NCI-H524 (cell line): ENCODE results near the gene TDG.
A peak's percentile ranks its signal among the peaks of the same experiment; 100 is the strongest.
"Not testable (repeated sequence)": the region's sequence is repeated elsewhere in the genome, so short reads cannot be mapped to it uniquely, and the experiment has no call there.

ENCODE experiments used
- DNase-seq, 2 experiments: peaks; one replicate each; lab custom pipeline; 2025; lab: John Stamatoyannopoulos, UW

The TDG gene

DNA sequence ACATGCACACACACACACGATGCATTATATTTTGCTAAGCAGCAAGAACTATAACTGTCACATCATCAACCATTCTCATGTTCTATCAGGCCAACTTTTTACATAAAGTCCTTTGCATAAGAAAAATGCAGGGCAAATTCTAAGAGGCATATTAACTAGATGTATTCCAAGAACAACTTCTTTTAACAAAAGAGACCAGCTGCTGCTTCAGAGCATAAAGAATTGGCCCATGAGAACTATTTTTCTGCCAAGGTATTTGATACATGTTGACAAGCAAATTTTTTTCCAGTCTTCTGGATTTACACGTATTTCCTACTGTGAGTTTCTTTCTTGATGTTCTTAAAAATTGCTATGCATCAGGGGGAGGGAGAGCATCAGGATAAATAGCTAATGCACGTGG lies 57.1 kb downstream of the TDG start:
- DNase-seq, result no peak

DNA sequence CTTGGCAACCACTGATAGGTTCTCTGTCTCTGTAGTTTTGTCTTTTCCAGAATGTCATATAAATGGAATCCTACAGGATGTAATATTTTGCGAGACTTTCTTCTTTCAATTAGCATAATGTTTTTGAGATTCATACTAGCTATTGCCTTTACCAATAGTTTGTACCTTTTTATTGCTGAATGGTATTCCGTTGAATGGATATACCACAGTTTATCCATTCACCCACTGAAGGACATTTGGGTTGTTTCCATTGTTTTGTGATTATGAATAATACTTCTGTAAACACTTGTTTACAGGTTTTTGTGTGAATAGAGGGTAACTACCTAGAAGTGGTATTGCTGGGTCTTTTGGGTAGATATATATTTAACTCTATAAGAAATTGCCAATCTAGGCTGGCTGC lies 58.0 kb downstream of the TDG start:
- DNase-seq, result no peak

DNA sequence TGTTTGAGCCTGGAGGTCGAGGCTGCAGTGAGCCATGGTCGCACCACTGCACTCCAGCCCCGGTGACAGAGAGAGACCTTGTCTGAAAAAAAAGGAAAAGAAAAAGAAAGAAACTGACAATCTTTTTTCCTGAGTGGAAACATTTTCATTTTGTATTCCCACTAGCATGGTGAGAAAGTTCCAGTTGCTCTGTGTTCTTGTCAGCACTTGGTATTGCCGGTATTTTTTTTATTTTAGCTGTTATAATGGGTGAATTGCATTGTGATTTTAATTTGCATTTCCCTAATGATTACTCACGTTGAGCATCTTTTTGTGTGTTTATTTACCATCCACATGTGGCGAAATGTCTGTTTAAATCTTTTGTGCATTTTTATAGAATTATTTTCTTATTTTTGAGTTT lies 58.7 kb downstream of the TDG start:
- DNase-seq, result no peak

DNA sequence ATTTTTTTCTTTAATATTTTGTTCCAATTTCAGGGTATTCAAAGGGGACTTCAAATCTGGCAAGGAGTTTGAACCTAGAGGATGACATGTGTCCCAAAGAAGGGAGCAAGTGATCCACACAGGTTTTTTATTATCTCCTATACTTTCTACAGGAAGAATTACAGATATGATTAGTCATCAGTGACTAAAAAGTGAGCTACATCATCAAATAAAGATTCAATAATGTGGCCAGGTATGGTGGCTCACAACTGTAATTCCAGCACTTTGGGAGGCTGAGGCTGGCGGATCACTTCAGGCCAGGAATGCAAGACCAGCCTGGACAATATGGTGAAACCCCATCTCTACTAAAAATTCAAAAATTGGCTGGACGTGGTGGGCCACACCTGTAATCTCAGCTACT lies 60.1 kb downstream of the TDG start:
- DNase-seq, result no peak

DNA sequence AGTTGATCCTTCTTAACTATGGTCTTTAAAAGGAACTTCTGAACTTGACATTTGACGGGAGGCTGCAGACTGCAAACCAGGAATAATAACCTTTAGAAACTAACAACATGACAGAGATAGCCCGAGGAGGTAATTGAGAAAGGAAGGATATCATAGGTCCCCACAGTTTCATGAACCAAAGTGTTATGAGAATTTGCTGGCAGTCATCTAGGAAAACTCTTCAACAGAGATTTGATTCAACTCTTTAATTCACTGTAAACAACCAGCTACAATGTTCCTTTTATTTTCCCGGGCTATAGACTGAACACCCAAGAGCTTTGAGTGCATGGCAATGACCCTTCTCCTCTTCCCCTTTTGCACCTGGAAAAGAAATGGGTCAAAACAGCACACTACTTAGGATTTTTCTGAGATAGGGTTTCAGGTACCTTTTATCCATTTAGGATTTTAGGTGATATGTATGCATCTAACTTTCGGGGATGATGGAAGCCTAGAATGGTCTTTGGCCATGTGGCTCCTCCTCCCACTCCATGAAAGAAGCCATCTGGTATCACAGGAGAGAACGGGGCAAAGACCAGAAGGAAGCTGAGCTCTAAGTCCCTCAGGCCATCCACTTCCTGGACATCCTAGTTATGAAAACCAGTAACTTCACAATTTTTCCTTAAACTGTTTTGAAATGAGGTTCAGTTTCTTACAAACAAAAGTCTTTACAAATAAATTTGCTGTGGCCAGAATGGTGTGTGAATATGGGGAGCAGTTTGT lies 61.3 kb downstream of the TDG start:
- peak; percentile 17 to 60 for DNase-seq

DNA sequence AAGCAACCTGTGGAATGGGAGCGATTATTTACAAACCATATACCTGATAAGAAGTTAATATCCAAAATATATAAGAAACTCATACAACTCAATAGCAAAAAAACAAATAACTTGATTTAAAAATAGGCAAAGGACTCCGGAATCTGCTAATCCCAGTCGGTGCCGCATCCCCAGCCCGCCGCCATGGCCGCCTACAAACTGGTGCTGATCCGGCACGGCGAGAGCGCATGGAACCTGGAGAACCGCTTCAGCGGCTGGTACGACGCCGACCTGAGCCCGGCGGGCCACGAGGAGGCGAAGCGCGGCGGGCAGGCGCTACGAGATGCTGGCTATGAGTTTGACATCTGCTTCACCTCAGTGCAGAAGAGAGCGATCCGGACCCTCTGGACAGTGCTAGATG lies 64.9 kb downstream of the TDG start:
- DNase-seq, result not testable (repeated sequence)

DNA sequence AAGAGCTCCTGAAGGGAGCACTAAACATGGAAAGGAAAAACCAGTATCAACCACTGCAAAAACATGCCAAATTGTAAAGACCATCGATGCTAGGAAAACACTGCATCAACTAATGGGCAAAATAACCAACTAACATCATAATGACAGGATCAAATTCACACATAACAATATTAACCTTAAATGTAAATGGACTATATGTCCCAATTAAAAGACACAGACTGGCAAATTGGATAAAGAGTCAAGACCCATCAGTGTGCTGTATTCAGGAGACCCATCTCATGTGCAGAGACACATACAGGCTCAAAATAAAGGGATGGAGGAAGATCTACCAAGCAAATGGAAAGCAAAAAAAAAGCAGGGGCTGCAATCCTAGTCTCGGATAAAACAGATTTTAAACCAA lies 70.5 kb downstream of the TDG start:
- not testable (repeated sequence) for DNase-seq
